Measurements from ENCODE around the gene CDC42BPB. TPM values are rescaled to one million over a fixed set of nuclear protein-coding genes. Genes with fewer than 3 reads are reported as not detected.

The CDC42BPB gene
- total RNA-seq, 1 experiment from 2014 or later, result 96.9 TPM

GRCh38 chr14:102958461-102958860 lies 98.9 kb downstream of the CDC42BPB start:
- H3K36me3 Mint-ChIP-seq, result peaks cover 57% of the 10 kb centered on the region
- no peaks in the 10 kb centered on the region for H3K9me3 Mint-ChIP-seq
- H3K4me1 Mint-ChIP-seq, result no peaks in the 10 kb centered on the region
- TF ChIP-seq, protein P1, sequence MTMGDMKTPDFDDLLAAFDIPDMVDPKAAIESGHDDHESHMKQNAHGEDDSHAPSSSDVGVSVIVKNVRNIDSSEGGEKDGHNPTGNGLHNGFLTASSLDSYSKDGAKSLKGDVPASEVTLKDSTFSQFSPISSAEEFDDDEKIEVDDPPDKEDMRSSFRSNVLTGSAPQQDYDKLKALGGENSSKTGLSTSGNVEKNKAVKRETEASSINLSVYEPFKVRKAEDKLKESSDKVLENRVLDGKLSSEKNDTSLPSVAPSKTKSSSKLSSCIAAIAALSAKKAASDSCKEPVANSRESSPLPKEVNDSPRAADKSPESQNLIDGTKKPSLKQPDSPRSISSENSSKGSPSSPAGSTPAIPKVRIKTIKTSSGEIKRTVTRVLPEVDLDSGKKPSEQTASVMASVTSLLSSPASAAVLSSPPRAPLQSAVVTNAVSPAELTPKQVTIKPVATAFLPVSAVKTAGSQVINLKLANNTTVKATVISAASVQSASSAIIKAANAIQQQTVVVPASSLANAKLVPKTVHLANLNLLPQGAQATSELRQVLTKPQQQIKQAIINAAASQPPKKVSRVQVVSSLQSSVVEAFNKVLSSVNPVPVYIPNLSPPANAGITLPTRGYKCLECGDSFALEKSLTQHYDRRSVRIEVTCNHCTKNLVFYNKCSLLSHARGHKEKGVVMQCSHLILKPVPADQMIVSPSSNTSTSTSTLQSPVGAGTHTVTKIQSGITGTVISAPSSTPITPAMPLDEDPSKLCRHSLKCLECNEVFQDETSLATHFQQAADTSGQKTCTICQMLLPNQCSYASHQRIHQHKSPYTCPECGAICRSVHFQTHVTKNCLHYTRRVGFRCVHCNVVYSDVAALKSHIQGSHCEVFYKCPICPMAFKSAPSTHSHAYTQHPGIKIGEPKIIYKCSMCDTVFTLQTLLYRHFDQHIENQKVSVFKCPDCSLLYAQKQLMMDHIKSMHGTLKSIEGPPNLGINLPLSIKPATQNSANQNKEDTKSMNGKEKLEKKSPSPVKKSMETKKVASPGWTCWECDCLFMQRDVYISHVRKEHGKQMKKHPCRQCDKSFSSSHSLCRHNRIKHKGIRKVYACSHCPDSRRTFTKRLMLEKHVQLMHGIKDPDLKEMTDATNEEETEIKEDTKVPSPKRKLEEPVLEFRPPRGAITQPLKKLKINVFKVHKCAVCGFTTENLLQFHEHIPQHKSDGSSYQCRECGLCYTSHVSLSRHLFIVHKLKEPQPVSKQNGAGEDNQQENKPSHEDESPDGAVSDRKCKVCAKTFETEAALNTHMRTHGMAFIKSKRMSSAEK (CRISPR knock-in tag; IDR thresholded peaks at IDR 0.05; ENCODE audit: borderline replicate concordance), result no peak
- no peak for TF ChIP-seq NFATC4 (CRISPR knock-in tag; IDR thresholded peaks at IDR 0.05)
- TF ChIP-seq NR1H2 (CRISPR knock-in tag; IDR thresholded peaks at IDR 0.05), result no peak
- TF ChIP-seq PREB (CRISPR knock-in tag; IDR thresholded peaks at IDR 0.05; ENCODE audit: borderline replicate concordance), result no peak
- no peak for TF ChIP-seq ZNF396 (CRISPR knock-in tag; IDR thresholded peaks at IDR 0.05; ENCODE audit: borderline replicate concordance)
- no peak for TF ChIP-seq ZNF281 (CRISPR knock-in tag; IDR thresholded peaks at IDR 0.05)
- no peak for TF ChIP-seq AFF4 (CRISPR knock-in tag; IDR thresholded peaks at IDR 0.05; ENCODE audit: borderline replicate concordance)
- no peak for TF ChIP-seq MXD4 (CRISPR knock-in tag; IDR thresholded peaks at IDR 0.05; ENCODE audit: borderline replicate concordance)
- TF ChIP-seq FOXJ3 (CRISPR knock-in tag; IDR thresholded peaks at IDR 0.05; ENCODE audit: borderline replicate concordance), result no peak
- DNase-seq (ENCODE audit: low spot score), result no peak
- H3K4me3 Mint-ChIP-seq, result no peak overlapping the region
- ChIA-PET POLR2A (interaction anchor here (0.8 kb wide), 1 partner anchor 522 kb away, joined by 3 read pairs; no protein-coding TSS in a partner anchor), CTCF (no interaction called here)
- no peak for ATAC-seq
- H3K27ac Mint-ChIP-seq, result no peak overlapping the region
- no peaks in the 10 kb centered on the region for H3K27me3 Mint-ChIP-seq (ENCODE audit: low read depth)

GRCh38 chr14:102957222-102957621 lies 100.1 kb downstream of the CDC42BPB start:
- no peak for ATAC-seq
- Mint-ChIP-seq H3K27ac (no peak overlapping the region), H3K9me3 (no peaks in the 10 kb centered on the region), H3K27me3 (ENCODE audit: low read depth) (no peaks in the 10 kb centered on the region), H3K4me1 (no peaks in the 10 kb centered on the region), H3K36me3 (peaks cover 55% of the 10 kb centered on the region), H3K4me3 (no peak overlapping the region)
- POLR2A ChIA-PET, result no interaction called here
- CTCF ChIA-PET, result no interaction called here
- DNase-seq (ENCODE audit: low spot score), result no peak
- TF ChIP-seq FOXP4 (CRISPR knock-in tag; IDR thresholded peaks at IDR 0.05) (no peak), ZBTB21 (CRISPR knock-in tag; IDR thresholded peaks at IDR 0.05; ENCODE audit: borderline replicate concordance) (no peak), USF2 (CRISPR knock-in tag; IDR thresholded peaks at IDR 0.05) (no peak), AFF4 (CRISPR knock-in tag; IDR thresholded peaks at IDR 0.05; ENCODE audit: borderline replicate concordance) (no peak)

Measured in WTC11 (cell line).